Gastrocnemius medialis (tissue), 4 donors: ENCODE data around the gene CASKIN1. TPM values are rescaled to one million over a fixed set of nuclear protein-coding genes. Genes with fewer than 3 reads are reported as not detected.
"Not testable (repeated sequence)": the region's sequence is repeated elsewhere in the genome, so short reads cannot be mapped to it uniquely, and the experiment has no call there.

ENCODE experiments used
- ATAC-seq, 2 donors: fragments of 150-250 bp; one replicate each; pipeline ENCODE4 v1.9.1; 2016
- DNase-seq, 2 donors: peaks; one replicate each; pipeline ENCODE4 v3.0.0-alpha.2; 2019
- H3K27ac ChIP-seq, 4 donors: fragments of 200-600 bp; sonication (generic); 1 replicate in 1 of 4; 2 replicates in 3 of 4; pipeline ENCODE4 v1.5.1; 2016 to 2018; ENCODE audit warnings: mild to moderate bottlenecking in 2 of 4, moderate library complexity in 1 of 4
- H3K27me3 ChIP-seq, 3 donors: fragments of 200-600 bp; sonication (generic) in 2 of 3; 1 replicate in 1 of 3; 2 replicates in 2 of 3; pipeline versions ENCODE4 v1.5.1 to v1.6.0; 2016 to 2019; ENCODE audit warnings: mild to moderate bottlenecking in 1 of 3, moderate library complexity in 1 of 3
- H3K36me3 ChIP-seq, 2 donors: fragments of 200-600 bp; sonication (generic) in 1 of 2; one replicate each; pipeline ENCODE4 v1.5.1; 2017 to 2018
- H3K4me1 ChIP-seq, 2 donors: fragments of 200-600 bp; sonication (generic) in 1 of 2; one replicate each; pipeline ENCODE4 v1.5.1; 2016 to 2017; ENCODE audit warnings: mild to moderate bottlenecking in 2 of 2
- H3K4me3 ChIP-seq, 4 donors: fragments of 200-600 bp; sonication (generic) in 3 of 4; 1 replicate in 1 of 4; 2 replicates in 3 of 4; pipeline ENCODE4 v1.5.1; 2016 to 2019; ENCODE audit warnings: mild to moderate bottlenecking in 2 of 4
- H3K9me3 ChIP-seq, 3 donors: fragments of 200-600 bp; sonication (generic) in 2 of 3; 1 replicate in 1 of 3; 2 replicates in 2 of 3; pipeline ENCODE4 v1.5.1; 2016 to 2019
- CTCF ChIP-seq, 5 experiments: fragments of 450-650 bp in 3 of 5; fragments of 200-600 bp in 2 of 5; sonication (generic) in 2 of 5; IDR thresholded peaks in 4 of 5; conservative IDR thresholded peaks in 1 of 5; 1 replicate in 4 of 5; 2 replicates in 1 of 5; pipeline ENCODE4 v1.5.1; 2016 to 2019; ENCODE audit warnings: antibody characterized with exemption in 5 of 5, mild to moderate bottlenecking in 3 of 5, moderate library complexity in 3 of 5
- POLR2A ChIP-seq, 2 donors: fragments of 450-650 bp; IDR thresholded peaks; one replicate each; pipeline ENCODE4 v1.6.1; 2017; ENCODE audit warnings: antibody characterized with exemption in 2 of 2, mild to moderate bottlenecking in 2 of 2, moderate library complexity in 2 of 2
- in situ Hi-C, 4 donors: fragments of 200-750 bp; cut with MboI; loops; one replicate each; pipeline versions ENCODE4 v1.15.0 to v1.8.0; 2017; ENCODE audit warnings: low sequenced_read_pairs in 4 of 4
- intact Hi-C: fragments of 100-400 bp; cut with DNase I; formaldehyde crosslinking; loops from one replicate; pipeline ENCODE4 v1.15.1; 2023; ENCODE audit warnings: low total_unique reads
- total RNA-seq, 4 donors: library from RNA; depleted of rRNA; stranded (reverse); fragments of >200 nt; gene quantifications; one replicate each; pipeline versions ENCODE4 v1.1.0 to v1.2.3, GENCODE V29; 2016

CASKIN1 gene
- total RNA-seq, 4 donors from 2014 or later = 0.07 to 0.51 (median 0.10) TPM; not detected in 1

- Histone ChIP-seq H3K27ac (peak overlapping the region; percentile 96 to 100 (median 100)), H3K9me3 (no peaks in the 10 kb centered on the region), H3K4me3 (peak overlapping the region; percentile 82 to 94 (median 92)), H3K36me3 (peaks cover 0 to 30% of the 10 kb centered on the region in 2 donors), H3K27me3 (no peaks in the 10 kb centered on the region), H3K4me1 (peaks cover 14 to 17% of the 10 kb centered on the region in 2 donors)
- DNase-seq (no peak), ATAC-seq (no peak)
- in situ Hi-C loops = no loop called here
- TF ChIP-seq POLR2A (IDR thresholded peaks at IDR 0.05) = no peak
- intact Hi-C loops = loop anchor here (1.0 kb wide), 3 partner anchors 10 to 64 kb away; partner anchors contain the start of genes E4F1, PGP and RNPS1
Observed at GRCh38 chr16:2204416-2205103, 8.2 kb upstream of the CASKIN1 start.

- H3K4me1 ChIP-seq = peaks cover 14 to 17% of the 10 kb centered on the region in 2 donors
- ATAC-seq, DNase-seq, H3K4me3 ChIP-seq, H3K27me3 ChIP-seq, in situ Hi-C loops, H3K9me3 ChIP-seq, H3K27ac ChIP-seq, intact Hi-C loops: not testable (repeated sequence)
- H3K36me3 ChIP-seq = peaks cover 0 to 17% of the 10 kb centered on the region in 2 donors
Observed at GRCh38 chr16:2203119-2203688, 6.8 kb upstream of the CASKIN1 start.

- Histone ChIP-seq H3K4me3 (no peak overlapping the region), H3K9me3 (no peaks in the 10 kb centered on the region), H3K36me3 (no peaks in the 10 kb centered on the region), H3K27ac (no peak overlapping the region), H3K4me1 (peaks cover 10 to 12% of the 10 kb centered on the region in 2 donors), H3K27me3 (peaks cover 15 to 18% (median 15%) of the 10 kb centered on the region in 3 donors)
- TF ChIP-seq POLR2A (IDR thresholded peaks at IDR 0.05) = no peak
- no peak for TF ChIP-seq CTCF (IDR thresholded peaks at IDR 0.05 in 4 of 5, conservative IDR thresholded peaks at IDR 0.05 in 1 of 5)
- no peak for DNase-seq
- intact Hi-C loops = no loop called here
- no peak for ATAC-seq
- in situ Hi-C loops = no loop called here
Observed at GRCh38 chr16:2200313-2200712, 3.9 kb upstream of the CASKIN1 start.

- in situ Hi-C loops (no loop called here), intact Hi-C loops (loop anchor here (5.0 kb wide), 1 partner anchor 303 kb away; no protein-coding TSS in a partner anchor)
- peaks cover 9 to 13% of the 10 kb centered on the region in 2 donors for H3K4me1 ChIP-seq
- no peaks in the 10 kb centered on the region for H3K9me3 ChIP-seq
- H3K27ac ChIP-seq = no peak overlapping the region
- no peak overlapping the region for H3K4me3 ChIP-seq
- H3K36me3 ChIP-seq = no peaks in the 10 kb centered on the region
- no peak for TF ChIP-seq CTCF (IDR thresholded peaks at IDR 0.05 in 4 of 5, conservative IDR thresholded peaks at IDR 0.05 in 1 of 5)
- no peak for TF ChIP-seq POLR2A (IDR thresholded peaks at IDR 0.05)
- ATAC-seq (no peak), DNase-seq (no peak)
- H3K27me3 ChIP-seq = peaks cover 21 to 25% (median 22%) of the 10 kb centered on the region in 3 donors
Observed at GRCh38 chr16:2199621-2200139, 3.3 kb upstream of the CASKIN1 start.

GRCh38 chr16:2199095-2199494 lies 2.7 kb upstream of the CASKIN1 start:
- no peaks in the 10 kb centered on the region for H3K9me3 ChIP-seq
- intact Hi-C loops = loop anchor here (5.0 kb wide), 1 partner anchor 303 kb away; no protein-coding TSS in a partner anchor
- peaks cover 7 to 10% of the 10 kb centered on the region in 2 donors for H3K4me1 ChIP-seq
- no peak overlapping the region for H3K27ac ChIP-seq
- TF ChIP-seq POLR2A (IDR thresholded peaks at IDR 0.05) = no peak
- no peak for TF ChIP-seq CTCF (IDR thresholded peaks at IDR 0.05 in 4 of 5, conservative IDR thresholded peaks at IDR 0.05 in 1 of 5)
- DNase-seq (no peak), ATAC-seq (no peak)
- in situ Hi-C loops = no loop called here
- no peak overlapping the region for H3K4me3 ChIP-seq
- peaks cover 27 to 31% (median 27%) of the 10 kb centered on the region in 3 donors for H3K27me3 ChIP-seq
- H3K36me3 ChIP-seq = no peaks in the 10 kb centered on the region
